GM10266 (cell line): ENCODE measurements around the gene TXLNG.
"Not testable (repeated sequence)": the region's sequence is repeated elsewhere in the genome, so short reads cannot be mapped to it uniquely, and the experiment has no call there.

Experiments
- DNase-seq: peaks from one replicate; pipeline ENCODE4 v3.0.0; 2012; ENCODE audit errors: extremely low spot score
- TF ChIP-seq, protein P1 (sequence below): IDR thresholded peaks from 2 replicates; pipeline ENCODE4 v1.5.1; 2012; ENCODE audit warnings: mild to moderate bottlenecking, low read depth; ENCODE audit not compliant: control insufficient read depth, insufficient read depth; ENCODE audit errors: missing control alignments

TXLNG gene

GRCh38 chrX:16750136-16750535 lies 36.1 kb upstream of the TXLNG start:
- TF ChIP-seq, protein P1, sequence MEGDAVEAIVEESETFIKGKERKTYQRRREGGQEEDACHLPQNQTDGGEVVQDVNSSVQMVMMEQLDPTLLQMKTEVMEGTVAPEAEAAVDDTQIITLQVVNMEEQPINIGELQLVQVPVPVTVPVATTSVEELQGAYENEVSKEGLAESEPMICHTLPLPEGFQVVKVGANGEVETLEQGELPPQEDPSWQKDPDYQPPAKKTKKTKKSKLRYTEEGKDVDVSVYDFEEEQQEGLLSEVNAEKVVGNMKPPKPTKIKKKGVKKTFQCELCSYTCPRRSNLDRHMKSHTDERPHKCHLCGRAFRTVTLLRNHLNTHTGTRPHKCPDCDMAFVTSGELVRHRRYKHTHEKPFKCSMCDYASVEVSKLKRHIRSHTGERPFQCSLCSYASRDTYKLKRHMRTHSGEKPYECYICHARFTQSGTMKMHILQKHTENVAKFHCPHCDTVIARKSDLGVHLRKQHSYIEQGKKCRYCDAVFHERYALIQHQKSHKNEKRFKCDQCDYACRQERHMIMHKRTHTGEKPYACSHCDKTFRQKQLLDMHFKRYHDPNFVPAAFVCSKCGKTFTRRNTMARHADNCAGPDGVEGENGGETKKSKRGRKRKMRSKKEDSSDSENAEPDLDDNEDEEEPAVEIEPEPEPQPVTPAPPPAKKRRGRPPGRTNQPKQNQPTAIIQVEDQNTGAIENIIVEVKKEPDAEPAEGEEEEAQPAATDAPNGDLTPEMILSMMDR: no peak
- DNase-seq: no peak

DNA sequence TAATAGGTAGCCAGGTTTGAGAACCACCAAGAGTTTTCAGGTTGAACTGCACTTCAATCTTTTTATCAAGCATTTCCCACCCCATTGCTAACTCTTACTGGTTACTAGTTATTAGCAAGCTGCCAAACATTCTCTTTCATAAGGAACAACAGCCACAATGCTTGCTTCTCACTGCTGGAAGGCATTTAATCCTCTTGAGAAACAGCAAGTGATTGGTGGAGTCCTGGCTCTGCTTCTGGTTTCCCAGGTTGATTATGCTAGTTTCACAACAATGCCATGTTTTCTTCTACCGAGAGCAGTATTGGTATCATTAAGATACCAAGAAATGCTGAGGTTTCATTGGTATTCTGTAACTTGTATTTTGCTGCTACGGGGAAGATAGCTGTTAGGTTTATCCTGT lies 32.2 kb upstream of the TXLNG start:
- TF ChIP-seq, protein P1: no peak
- DNase-seq: no peak

- DNase-seq: no peak
- TF ChIP-seq, protein P1: no peak
Measured at GRCh38 chrX:16756724-16757123, 29.5 kb upstream of the TXLNG start.

- not testable (repeated sequence) for DNase-seq
Measured at GRCh38 chrX:16761500-16761899, 24.8 kb upstream of the TXLNG start.

DNA sequence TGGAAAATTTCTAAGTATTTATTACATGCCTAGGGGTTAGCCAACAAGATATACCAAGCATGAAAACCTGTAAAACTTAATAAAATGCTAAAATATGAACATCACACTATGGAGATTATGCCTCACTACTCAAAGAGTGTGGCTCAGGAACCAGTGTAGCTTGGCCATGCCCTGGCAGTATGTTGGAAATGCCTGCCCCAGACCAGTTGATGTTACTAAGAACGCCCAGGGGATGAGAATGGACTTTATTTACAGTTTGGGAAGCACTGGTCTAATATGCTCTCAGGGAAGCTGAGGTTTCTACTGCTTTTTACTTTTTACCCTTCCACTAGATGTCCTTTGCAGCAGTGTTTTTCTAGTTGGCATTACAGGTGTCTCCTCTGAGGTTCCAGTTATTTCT lies 23.7 kb upstream of the TXLNG start:
- DNase-seq: no peak
- TF ChIP-seq, protein P1: no peak

DNA sequence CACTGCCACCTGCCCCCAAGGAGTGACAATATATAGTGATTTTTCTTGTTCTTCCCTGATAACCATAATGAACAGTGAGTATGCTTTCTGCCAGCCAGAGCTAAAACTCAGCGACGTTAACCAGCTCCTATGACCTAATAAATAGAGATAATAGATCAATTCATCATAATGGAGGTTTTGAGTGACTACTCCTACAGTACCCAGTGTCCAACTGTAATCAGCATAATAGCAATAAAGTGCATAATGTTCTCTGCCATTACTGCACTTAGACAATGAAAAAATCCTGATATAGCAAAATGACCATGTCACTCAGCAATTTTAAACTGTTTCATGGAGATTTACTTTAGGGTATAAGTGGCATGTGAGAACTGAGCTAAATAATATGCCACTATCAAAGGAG lies 20.7 kb upstream of the TXLNG start:
- no peak for DNase-seq
- TF ChIP-seq, protein P1: no peak

- no peak for DNase-seq
- TF ChIP-seq, protein P1: no peak
Measured at GRCh38 chrX:16770970-16771482, 15.2 kb upstream of the TXLNG start.
